Nephron progenitor cell (in vitro differentiated cells): ENCODE measurements around the gene MAGED2.
"Not testable (repeated sequence)": the region's sequence is repeated elsewhere in the genome, so short reads cannot be mapped to it uniquely, and the experiment has no call there.

ENCODE experiments used
- DNase-seq: peaks from one replicate; pipeline ENCODE4 v3.0.0; 2021
- H3K27ac Mint-ChIP-seq: 2 replicates; pipeline ENCODE4 v1.8.0; 2021; ENCODE audit warnings: mild to moderate bottlenecking, moderate library complexity, mixed read lengths
- H3K27me3 Mint-ChIP-seq: 2 replicates; pipeline ENCODE4 v1.8.0; 2021; ENCODE audit warnings: mild to moderate bottlenecking, low read depth, mixed read lengths; ENCODE audit not compliant: poor library complexity
- H3K36me3 Mint-ChIP-seq: 2 replicates; pipeline ENCODE4 v1.8.0; 2021; ENCODE audit warnings: low read depth, mixed read lengths
- H3K4me1 Mint-ChIP-seq: 2 replicates; pipeline ENCODE4 v1.8.0; 2021; ENCODE audit warnings: mixed read lengths
- H3K4me3 Mint-ChIP-seq: 2 replicates; pipeline ENCODE4 v1.8.0; 2021; ENCODE audit warnings: mild to moderate bottlenecking, moderate library complexity, mixed read lengths
- H3K9me3 Mint-ChIP-seq: 2 replicates; pipeline ENCODE4 v1.8.0; 2021; ENCODE audit warnings: mild to moderate bottlenecking, moderate library complexity, mixed read lengths
- TF ChIP-seq, protein P1 (sequence below): fragments of 200-600 bp; sonication (generic); IDR thresholded peaks from 2 replicates; pipeline ENCODE4 v1.5.0; 2021; ENCODE audit warnings: antibody characterized with exemption

Gene MAGED2, protein sequence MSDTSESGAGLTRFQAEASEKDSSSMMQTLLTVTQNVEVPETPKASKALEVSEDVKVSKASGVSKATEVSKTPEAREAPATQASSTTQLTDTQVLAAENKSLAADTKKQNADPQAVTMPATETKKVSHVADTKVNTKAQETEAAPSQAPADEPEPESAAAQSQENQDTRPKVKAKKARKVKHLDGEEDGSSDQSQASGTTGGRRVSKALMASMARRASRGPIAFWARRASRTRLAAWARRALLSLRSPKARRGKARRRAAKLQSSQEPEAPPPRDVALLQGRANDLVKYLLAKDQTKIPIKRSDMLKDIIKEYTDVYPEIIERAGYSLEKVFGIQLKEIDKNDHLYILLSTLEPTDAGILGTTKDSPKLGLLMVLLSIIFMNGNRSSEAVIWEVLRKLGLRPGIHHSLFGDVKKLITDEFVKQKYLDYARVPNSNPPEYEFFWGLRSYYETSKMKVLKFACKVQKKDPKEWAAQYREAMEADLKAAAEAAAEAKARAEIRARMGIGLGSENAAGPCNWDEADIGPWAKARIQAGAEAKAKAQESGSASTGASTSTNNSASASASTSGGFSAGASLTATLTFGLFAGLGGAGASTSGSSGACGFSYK

DNA sequence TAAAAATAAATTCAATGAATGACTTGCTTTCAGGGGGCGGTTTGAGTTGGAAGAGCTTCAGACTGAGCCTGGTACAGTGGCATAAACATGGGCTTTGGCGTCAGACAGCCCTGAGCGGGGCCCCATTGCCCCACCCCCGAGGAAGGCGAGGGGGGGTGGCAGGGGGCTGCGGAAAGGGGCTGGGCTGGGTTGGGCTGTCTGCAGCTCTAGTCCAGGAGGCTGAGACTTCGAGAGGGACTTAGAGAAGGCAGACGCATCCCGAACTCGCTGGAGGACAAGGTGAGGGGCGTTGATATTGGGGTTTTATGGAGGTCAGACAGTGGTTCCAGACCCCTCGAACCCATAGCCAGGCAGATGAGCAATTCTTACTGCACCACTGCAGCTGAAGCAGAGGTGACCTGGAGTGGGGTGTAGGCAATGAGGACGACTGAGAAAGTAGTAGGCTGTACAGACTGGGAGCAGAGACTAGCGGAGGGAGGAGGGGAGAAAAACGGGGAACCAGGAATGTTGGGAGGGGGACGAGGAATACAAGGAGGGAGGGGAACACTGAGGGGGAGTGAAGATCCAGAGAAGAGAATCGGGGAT lies at the start of gene MAGED2:
TSS of gene MAGED2 (plus strand) at position 222 of the 585 bp plus-strand sequence. CDS start 1,587 bp downstream, outside the sequence.
- Mint-ChIP-seq H3K27ac (peak within 1 kb of the TSS; percentile 100), H3K4me3 (peak within 1 kb of the TSS; percentile 99)
- DNase-seq: peak; percentile 53

DNA sequence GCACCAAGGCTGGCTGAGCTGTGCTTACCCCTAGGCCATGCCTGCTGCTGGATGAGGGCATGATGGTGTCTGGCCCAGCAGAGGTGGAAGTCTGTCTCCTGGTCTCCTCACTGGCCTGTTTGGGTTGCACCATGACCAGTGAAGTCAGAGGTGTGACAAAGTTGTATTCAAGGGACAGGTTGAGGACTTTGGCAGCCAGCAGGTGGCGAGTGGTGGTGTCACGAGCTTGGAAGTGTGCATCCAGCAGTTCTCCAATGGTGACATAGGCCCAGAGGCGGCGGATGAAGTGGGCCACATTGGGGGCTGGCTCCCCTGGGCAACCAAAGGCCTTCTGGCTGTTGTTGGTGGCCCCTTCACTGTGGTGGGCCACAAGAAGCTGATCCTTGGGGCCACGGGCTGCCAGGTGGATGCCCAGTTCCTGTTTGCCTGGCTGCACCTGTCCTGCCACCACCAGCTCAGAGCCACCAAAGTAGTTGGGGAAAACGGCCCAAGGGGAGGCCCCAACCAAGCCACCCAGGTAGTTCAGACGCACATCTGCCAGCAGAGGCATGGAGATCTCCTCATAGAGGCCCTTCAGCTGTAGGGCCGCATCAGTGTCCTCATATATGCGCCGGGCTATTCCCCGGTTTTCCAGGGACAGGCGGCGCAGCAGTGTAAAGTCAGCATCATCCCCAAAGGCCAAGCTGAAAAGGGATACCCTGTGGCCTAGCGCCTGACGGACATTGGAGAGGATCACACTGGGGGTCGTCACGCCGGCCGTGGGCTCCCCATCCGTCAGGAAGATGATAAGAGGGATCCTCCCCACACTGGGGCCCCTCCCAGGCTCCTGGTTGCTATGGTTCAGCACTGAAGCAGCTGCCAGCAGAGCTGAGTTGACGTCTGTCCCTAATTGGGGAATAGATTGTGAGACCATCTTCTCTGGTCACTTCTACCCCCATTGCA lies 49.2 kb upstream of the MAGED2 start:
- DNase-seq: no peak
- peaks cover 66% of the 10 kb centered on the region for H3K9me3 Mint-ChIP-seq

More for the DNA sequence above, at the start of gene MAGED2:
- TF ChIP-seq, protein P1, sequence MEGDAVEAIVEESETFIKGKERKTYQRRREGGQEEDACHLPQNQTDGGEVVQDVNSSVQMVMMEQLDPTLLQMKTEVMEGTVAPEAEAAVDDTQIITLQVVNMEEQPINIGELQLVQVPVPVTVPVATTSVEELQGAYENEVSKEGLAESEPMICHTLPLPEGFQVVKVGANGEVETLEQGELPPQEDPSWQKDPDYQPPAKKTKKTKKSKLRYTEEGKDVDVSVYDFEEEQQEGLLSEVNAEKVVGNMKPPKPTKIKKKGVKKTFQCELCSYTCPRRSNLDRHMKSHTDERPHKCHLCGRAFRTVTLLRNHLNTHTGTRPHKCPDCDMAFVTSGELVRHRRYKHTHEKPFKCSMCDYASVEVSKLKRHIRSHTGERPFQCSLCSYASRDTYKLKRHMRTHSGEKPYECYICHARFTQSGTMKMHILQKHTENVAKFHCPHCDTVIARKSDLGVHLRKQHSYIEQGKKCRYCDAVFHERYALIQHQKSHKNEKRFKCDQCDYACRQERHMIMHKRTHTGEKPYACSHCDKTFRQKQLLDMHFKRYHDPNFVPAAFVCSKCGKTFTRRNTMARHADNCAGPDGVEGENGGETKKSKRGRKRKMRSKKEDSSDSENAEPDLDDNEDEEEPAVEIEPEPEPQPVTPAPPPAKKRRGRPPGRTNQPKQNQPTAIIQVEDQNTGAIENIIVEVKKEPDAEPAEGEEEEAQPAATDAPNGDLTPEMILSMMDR: no peak
- Mint-ChIP-seq H3K9me3 (peaks cover 65% of the 10 kb centered on the region), H3K27me3 (peaks cover 3% of the 10 kb centered on the region), H3K36me3 (peaks cover 27% of the 10 kb centered on the region), H3K4me1 (peaks cover 20% of the 10 kb centered on the region)

DNA sequence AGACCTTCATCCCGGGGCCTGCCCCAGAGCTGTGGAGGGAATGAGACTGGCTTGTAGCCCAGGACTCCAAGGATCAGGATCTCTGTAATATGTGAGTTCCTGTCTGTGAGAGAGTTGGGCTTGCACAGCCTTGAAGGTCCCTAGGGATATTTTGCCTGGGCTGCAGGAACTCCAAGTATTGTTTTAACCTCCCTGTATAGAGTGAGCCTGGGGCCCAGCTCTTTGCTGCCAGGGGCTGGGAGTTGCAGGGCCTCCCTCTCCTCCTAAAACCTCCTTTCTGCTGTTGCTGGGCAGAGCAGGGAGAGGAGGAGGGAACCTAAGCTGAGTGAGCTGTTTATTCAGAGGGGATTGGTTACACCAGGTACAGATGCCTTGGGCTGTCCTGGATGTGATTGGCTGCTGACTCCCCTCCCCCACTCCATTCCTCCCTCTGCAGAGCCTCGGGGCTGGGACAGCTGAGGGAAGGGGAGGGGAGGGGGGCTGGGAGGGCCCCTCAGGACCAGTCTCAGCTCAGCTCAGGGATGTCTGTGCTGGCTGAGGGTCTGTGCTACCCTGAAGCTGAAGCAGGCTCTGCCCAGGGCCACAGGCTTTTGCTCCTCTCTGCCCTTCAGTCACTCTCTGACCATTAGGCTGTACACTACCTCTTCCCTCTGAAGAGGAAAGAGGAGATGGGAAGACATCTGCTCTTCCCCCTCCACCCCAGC lies 33.0 kb upstream of the MAGED2 start:
- peaks cover 56% of the 10 kb centered on the region for H3K4me1 Mint-ChIP-seq
- H3K9me3 Mint-ChIP-seq: peaks cover 59% of the 10 kb centered on the region

More for the DNA sequence above, 49.2 kb upstream of the MAGED2 start:
- no peak overlapping the region for H3K4me3 Mint-ChIP-seq
- peaks cover 14% of the 10 kb centered on the region for H3K4me1 Mint-ChIP-seq
- H3K27me3 Mint-ChIP-seq: no peaks in the 10 kb centered on the region
- TF ChIP-seq, protein P1: no peak
- no peaks in the 10 kb centered on the region for H3K36me3 Mint-ChIP-seq
- no peak overlapping the region for H3K27ac Mint-ChIP-seq

DNA sequence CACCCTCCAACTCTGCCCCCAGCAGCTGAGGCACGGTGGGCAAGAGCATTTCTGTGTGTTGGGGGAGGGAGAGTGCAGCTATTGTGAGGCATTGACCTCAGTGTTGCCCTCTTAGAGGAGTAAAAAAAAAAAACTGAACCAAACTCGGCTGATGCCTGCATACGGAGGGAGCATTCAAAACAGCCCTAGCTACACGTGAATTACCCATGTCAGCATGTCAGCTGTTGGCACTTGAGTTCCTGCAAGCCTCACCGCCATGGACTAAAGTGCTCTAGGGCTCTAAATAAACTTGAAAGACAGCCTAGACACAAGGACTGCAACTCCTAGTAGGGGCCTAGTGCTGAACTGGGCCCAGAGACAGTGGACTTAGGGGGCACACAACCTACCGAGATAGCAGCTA lies 31.5 kb upstream of the MAGED2 start:
- TF ChIP-seq, protein P1: no peak
- no peak for DNase-seq
- peaks cover 53% of the 10 kb centered on the region for H3K9me3 Mint-ChIP-seq
- H3K4me3 Mint-ChIP-seq: no peak overlapping the region
- H3K36me3 Mint-ChIP-seq: peaks cover 13% of the 10 kb centered on the region
- peaks cover 4% of the 10 kb centered on the region for H3K27me3 Mint-ChIP-seq
- no peak overlapping the region for H3K27ac Mint-ChIP-seq
- H3K4me1 Mint-ChIP-seq: peaks cover 46% of the 10 kb centered on the region

More for the DNA sequence above, 33.0 kb upstream of the MAGED2 start:
- H3K27me3 Mint-ChIP-seq: not testable (repeated sequence)
- H3K4me3 Mint-ChIP-seq: peak overlapping the region; percentile 67
- H3K27ac Mint-ChIP-seq: peak overlapping the region; percentile 99
- H3K36me3 Mint-ChIP-seq: peaks cover 23% of the 10 kb centered on the region
- DNase-seq: peak; percentile 50

DNA sequence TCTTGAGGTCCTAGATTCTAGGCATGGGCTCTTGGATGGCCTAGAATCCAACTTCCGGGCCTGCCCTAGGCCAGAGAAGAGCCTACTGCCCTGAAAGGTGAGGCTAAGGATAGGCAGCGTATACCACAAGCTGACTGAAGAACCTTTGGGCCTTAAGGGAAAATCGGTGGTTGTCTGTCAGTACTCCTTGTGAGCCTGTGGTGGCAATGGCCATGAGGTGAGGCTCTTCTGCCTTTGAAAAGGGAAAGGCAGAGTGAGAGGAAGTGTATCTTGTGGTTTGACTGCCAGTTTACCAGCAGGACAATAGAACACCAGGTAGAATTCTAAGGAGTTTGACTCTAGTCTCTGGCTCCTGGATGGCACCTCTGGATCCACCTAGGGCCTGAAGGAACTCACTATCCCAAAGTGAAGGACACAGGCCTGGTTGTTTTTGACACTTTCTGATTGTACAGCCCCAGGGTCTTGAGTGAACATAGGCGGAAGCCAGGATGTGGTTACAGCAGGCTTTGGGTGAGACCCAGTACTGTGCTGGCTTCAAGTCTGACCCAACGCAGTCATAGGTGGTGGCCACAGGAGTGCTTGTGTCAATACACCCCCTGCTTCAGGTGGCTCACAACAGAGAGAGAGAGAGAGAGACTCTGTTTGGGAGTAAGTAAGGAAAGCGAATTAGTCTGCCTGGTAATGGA lies 30.4 kb upstream of the MAGED2 start:
- DNase-seq: no peak
- peaks cover 5% of the 10 kb centered on the region for H3K36me3 Mint-ChIP-seq
- H3K27me3 Mint-ChIP-seq: peaks cover 4% of the 10 kb centered on the region
- TF ChIP-seq, protein P1: no peak
- peaks cover 42% of the 10 kb centered on the region for H3K4me1 Mint-ChIP-seq
- no peak overlapping the region for H3K4me3 Mint-ChIP-seq
- peaks cover 52% of the 10 kb centered on the region for H3K9me3 Mint-ChIP-seq
- no peak overlapping the region for H3K27ac Mint-ChIP-seq
